A549 (cell line): Measurements from ENCODE around the gene C16orf78. TPM values are rescaled to one million over a fixed set of nuclear protein-coding genes. Genes with fewer than 3 reads are reported as not detected.

ENCODE experiments used
- ATAC-seq, 2 experiments: fragments of 200-7000 bp in 1 of 2; fragments of >200 bp in 1 of 2; cut with Nextera tagmentation in 1 of 2; cut with Tn5 transposase in 1 of 2; 3 replicates each; pipeline versions ENCODE4 v1.8.0 to v1.9.1; 2018 to 2020; ENCODE audit warnings: mild to moderate bottlenecking in 1 of 2, moderate library complexity in 1 of 2
- CTCF ChIA-PET: fragments of 300-600 bp; sonication (Branson Sonifier 250); formaldehyde crosslinking; extraction: SDS; loops from one replicate; lab custom pipeline; 2021; ENCODE audit warnings: antibody characterized with exemption, inconsistent platforms; lab: Yijun Ruan, JAX
- POLR2A ChIA-PET: fragments of 350-600 bp; formaldehyde crosslinking; extraction: SDS; loops from one replicate; lab custom pipeline; 2021; ENCODE audit warnings: antibody characterized with exemption, inconsistent platforms; lab: Yijun Ruan, JAX
- DNase-seq, 2 experiments: peaks; one replicate each; pipeline versions ENCODE4 v3.0.0 to v3.0.0-alpha.2; 2011 to 2016; ENCODE audit warnings: low read depth in 1 of 2, low spot score in 1 of 2
- FAIRE-seq: peaks from 2 replicates; lab custom pipeline; 2011; peaks lifted over from hg19 to GRCh38; lab: Jason Lieb, UNC
- H3K27ac ChIP-seq, 2 experiments: fragments of >200 bp; sonication (Bioruptor Twin); formaldehyde crosslinking; 3 replicates each; pipeline ENCODE4 v1.5.1; 2016 to 2017
- H3K4me1 ChIP-seq: fragments of >200 bp; sonication (Bioruptor Twin); formaldehyde crosslinking; 3 replicates; pipeline ENCODE4 v1.6.1; 2016
- H3K4me2 ChIP-seq: fragments of >200 bp; sonication (Bioruptor Twin); formaldehyde crosslinking; 3 replicates; pipeline ENCODE4 v1.6.1; 2016
- H3K4me3 ChIP-seq: fragments of >200 bp; sonication (Bioruptor Twin); formaldehyde crosslinking; 3 replicates; pipeline ENCODE4 v1.5.1; 2016
- H3K9me3 ChIP-seq: fragments of >200 bp; sonication (Bioruptor Twin); formaldehyde crosslinking; 3 replicates; pipeline ENCODE4 v1.6.1; 2016
- CBX2 ChIP-seq: fragments of 200-600 bp; sonication (generic); IDR thresholded peaks from 2 replicates; pipeline ENCODE4 v1.6.1; 2016; ENCODE audit warnings: low read depth, mild to moderate bottlenecking, borderline replicate concordance
- CHD4 ChIP-seq: fragments of 200-600 bp; sonication (generic); IDR thresholded peaks from 2 replicates; pipeline ENCODE4 v1.6.1; 2016; ENCODE audit warnings: antibody characterized with exemption, mild to moderate bottlenecking, borderline replicate concordance
- ESRRA ChIP-seq: fragments of 150-350 bp; IDR thresholded peaks from 2 replicates; pipeline ENCODE4 v1.6.1; 2014; ENCODE audit warnings: mild to moderate bottlenecking, low read length, borderline replicate concordance
- FOXS1 ChIP-seq: fragments of 250-450 bp; sonication (Bioruptor Pico); IDR thresholded peaks from 2 replicates; pipeline ENCODE4 v1.5.0; 2020; ENCODE audit warnings: mild to moderate bottlenecking, moderate library complexity
- HOXB5 ChIP-seq: fragments of 250-450 bp; sonication (Bioruptor Pico); IDR thresholded peaks from 2 replicates; pipeline ENCODE4 v1.5.0; 2020; ENCODE audit warnings: mild to moderate bottlenecking, moderate library complexity
- JUN ChIP-seq, 2 experiments: fragments of >200 bp; sonication (Bioruptor Twin); formaldehyde crosslinking; IDR thresholded peaks; 2 replicates in 1 of 2; 3 replicates in 1 of 2; pipeline ENCODE4 v1.6.1; 2016 to 2017
- KDM5A ChIP-seq: fragments of 200-600 bp; sonication (generic); IDR thresholded peaks from 2 replicates; pipeline ENCODE4 v1.6.1; 2016; ENCODE audit warnings: antibody characterized with exemption, mild to moderate bottlenecking
- MAFK ChIP-seq: fragments of 450-650 bp; IDR thresholded peaks from 2 replicates; pipeline ENCODE4 v1.6.1; 2014; ENCODE audit not compliant: partially characterized antibody
- NR3C1 ChIP-seq: fragments of >200 bp; sonication (Bioruptor Twin); formaldehyde crosslinking; IDR thresholded peaks from 3 replicates; pipeline ENCODE4 v1.6.1; 2017
- RAD21 ChIP-seq, 2 experiments: fragments of >200 bp in 1 of 2; sonication (Bioruptor Twin) in 1 of 2; formaldehyde crosslinking in 1 of 2; IDR thresholded peaks in 1 of 2; conservative IDR thresholded peaks in 1 of 2; 2 replicates in 1 of 2; 3 replicates in 1 of 2; pipeline ENCODE4 v1.6.1; 2012 to 2018; ENCODE audit warnings: inconsistent platforms in 1 of 2
- RFX5 ChIP-seq: fragments of 450-650 bp; IDR thresholded peaks from 2 replicates; pipeline ENCODE4 v1.7.1; 2014; ENCODE audit warnings: antibody characterized with exemption, mild to moderate bottlenecking, moderate library complexity
- SMC3 ChIP-seq: fragments of >200 bp; sonication (Bioruptor Twin); formaldehyde crosslinking; IDR thresholded peaks from 3 replicates; pipeline ENCODE4 v1.6.1; 2018; ENCODE audit warnings: inconsistent platforms
- SREBF2 ChIP-seq: fragments of 450-650 bp; IDR thresholded peaks from 2 replicates; pipeline ENCODE4 v1.6.1; 2014; ENCODE audit warnings: mild to moderate bottlenecking, moderate library complexity
- TP53 ChIP-seq: fragments of 250-450 bp; sonication (Bioruptor Pico); IDR thresholded peaks from 2 replicates; pipeline ENCODE4 v1.5.0; 2021; ENCODE audit warnings: mild to moderate bottlenecking, moderate library complexity
- ZFP36 ChIP-seq: fragments of 450-650 bp; IDR thresholded peaks from 2 replicates; pipeline ENCODE4 v1.6.1; 2014; ENCODE audit warnings: borderline replicate concordance; ENCODE audit not compliant: partially characterized antibody
- ZNF302 ChIP-seq: fragments of 250-450 bp; sonication (Bioruptor Pico); IDR thresholded peaks from 2 replicates; pipeline ENCODE4 v1.9.0; 2021; ENCODE audit warnings: inconsistent platforms, mild to moderate bottlenecking, moderate library complexity
- WGBS: methylation state at CpG from one replicate; pipeline ENCODE4 v1.1.6; 2017; ENCODE audit errors: missing lambda C conversion rate; 5-methylcytosine and 5-hydroxymethylcytosine counted together
- polyA plus RNA-seq, 4 experiments: library from polyadenylated mRNA; depleted of rRNA in 3 of 4; stranded (reverse); fragments of >200 nt; fragmentation: RNase III in 1 of 4; extraction: RNeasy Plus Mini Kit Qiagen cat#74134 plus additional on column Dnase treatment in 1 of 4; gene quantifications; 2 replicates in 3 of 4; 3 replicates in 1 of 4; pipeline ENCODE4 v1.2.3, GENCODE V29; 2011 to 2017
- TF ChIP-seq, protein P1 (sequence below): fragments of >200 bp; sonication (Bioruptor Twin); formaldehyde crosslinking; IDR thresholded peaks from 3 replicates; pipeline ENCODE4 v1.5.1; 2016
- TF ChIP-seq, protein P2 (sequence below): fragments of >200 bp; sonication (Bioruptor Twin); formaldehyde crosslinking; IDR thresholded peaks from 3 replicates; pipeline ENCODE4 v1.6.1; 2016
- TF ChIP-seq, protein P3 (sequence below): fragments of 150-350 bp; IDR thresholded peaks from 2 replicates; pipeline ENCODE4 v1.6.1; 2014; ENCODE audit warnings: low read depth, mild to moderate bottlenecking, low read length
- TF ChIP-seq, protein P4 (sequence below): IDR thresholded peaks from 2 replicates; pipeline ENCODE4 v1.6.1; 2012
- TF ChIP-seq, protein P5 (sequence below): fragments of 450-650 bp; IDR thresholded peaks from 2 replicates; pipeline ENCODE4 v1.6.1; 2014; ENCODE audit warnings: antibody characterized with exemption

C16orf78 gene
- polyA plus RNA-seq, 2 of the 4 experiments (the other 2 are of a cell fraction) = not detected

DNA sequence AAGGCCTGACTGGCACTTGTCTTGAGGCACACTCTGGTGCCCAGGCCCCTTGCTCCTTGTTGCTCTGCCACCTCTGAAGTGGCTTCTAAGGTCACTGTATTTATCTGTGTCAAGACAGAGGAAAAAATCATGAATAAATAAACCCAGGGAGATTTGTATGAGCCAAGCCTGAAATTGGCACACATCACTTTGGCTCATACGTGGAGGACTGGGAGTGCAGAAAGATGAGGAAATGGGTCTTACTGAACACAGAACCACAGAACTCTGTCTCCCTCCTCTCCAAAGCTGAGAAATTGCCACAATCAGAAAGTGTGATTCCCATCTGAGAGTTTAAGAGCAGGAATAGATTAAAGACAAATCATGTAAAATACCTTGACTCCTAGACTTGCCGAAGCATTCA lies 27.1 kb upstream of the C16orf78 start (continued):
- TF ChIP-seq, protein P1, sequence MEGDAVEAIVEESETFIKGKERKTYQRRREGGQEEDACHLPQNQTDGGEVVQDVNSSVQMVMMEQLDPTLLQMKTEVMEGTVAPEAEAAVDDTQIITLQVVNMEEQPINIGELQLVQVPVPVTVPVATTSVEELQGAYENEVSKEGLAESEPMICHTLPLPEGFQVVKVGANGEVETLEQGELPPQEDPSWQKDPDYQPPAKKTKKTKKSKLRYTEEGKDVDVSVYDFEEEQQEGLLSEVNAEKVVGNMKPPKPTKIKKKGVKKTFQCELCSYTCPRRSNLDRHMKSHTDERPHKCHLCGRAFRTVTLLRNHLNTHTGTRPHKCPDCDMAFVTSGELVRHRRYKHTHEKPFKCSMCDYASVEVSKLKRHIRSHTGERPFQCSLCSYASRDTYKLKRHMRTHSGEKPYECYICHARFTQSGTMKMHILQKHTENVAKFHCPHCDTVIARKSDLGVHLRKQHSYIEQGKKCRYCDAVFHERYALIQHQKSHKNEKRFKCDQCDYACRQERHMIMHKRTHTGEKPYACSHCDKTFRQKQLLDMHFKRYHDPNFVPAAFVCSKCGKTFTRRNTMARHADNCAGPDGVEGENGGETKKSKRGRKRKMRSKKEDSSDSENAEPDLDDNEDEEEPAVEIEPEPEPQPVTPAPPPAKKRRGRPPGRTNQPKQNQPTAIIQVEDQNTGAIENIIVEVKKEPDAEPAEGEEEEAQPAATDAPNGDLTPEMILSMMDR = no peak
- no peak for TF ChIP-seq SMC3
- no peak for TF ChIP-seq ESRRA
- TF ChIP-seq ZNF302 (CRISPR knock-in tag) = no peak
- no peak for TF ChIP-seq ZFP36
- no peak for TF ChIP-seq MAFK
- no peak for TF ChIP-seq FOXS1 (CRISPR knock-in tag)
- TF ChIP-seq, protein P2, sequence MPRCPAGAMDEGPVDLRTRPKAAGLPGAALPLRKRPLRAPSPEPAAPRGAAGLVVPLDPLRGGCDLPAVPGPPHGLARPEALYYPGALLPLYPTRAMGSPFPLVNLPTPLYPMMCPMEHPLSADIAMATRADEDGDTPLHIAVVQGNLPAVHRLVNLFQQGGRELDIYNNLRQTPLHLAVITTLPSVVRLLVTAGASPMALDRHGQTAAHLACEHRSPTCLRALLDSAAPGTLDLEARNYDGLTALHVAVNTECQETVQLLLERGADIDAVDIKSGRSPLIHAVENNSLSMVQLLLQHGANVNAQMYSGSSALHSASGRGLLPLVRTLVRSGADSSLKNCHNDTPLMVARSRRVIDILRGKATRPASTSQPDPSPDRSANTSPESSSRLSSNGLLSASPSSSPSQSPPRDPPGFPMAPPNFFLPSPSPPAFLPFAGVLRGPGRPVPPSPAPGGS = no peak
- no peak for TF ChIP-seq RAD21 (conservative IDR thresholded peaks at IDR 0.05 in 1 of 2, IDR thresholded peaks at IDR 0.05 in 1 of 2)
- no peak for TF ChIP-seq KDM5A

DNA sequence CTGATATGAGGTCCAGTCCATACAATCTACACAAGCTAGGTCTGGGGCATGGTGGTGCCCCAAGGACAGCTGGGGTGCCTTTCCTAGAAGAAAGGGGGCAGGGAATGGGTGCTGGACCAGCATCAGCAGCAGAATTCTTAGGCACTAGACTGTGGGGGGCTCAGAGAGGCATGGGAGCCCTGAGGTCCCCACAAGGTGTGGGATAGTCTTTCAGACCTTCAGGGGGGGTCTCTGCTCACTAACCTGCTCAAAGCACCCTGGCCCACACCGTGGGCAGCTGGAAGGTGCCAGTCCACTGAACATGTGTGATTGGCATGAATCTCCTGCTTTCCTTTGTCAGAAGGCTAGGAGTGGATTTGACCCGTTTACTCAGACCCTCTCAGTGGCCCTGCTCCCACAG lies 26.1 kb upstream of the C16orf78 start:
- ATAC-seq (no peak), DNase-seq (no peak), FAIRE-seq (no peak)
- TF ChIP-seq, protein P1 = no peak
- TF ChIP-seq HOXB5 (CRISPR knock-in tag) = no peak
- TF ChIP-seq SREBF2 = no peak
- TF ChIP-seq SMC3 = no peak
- TF ChIP-seq, protein P3, sequence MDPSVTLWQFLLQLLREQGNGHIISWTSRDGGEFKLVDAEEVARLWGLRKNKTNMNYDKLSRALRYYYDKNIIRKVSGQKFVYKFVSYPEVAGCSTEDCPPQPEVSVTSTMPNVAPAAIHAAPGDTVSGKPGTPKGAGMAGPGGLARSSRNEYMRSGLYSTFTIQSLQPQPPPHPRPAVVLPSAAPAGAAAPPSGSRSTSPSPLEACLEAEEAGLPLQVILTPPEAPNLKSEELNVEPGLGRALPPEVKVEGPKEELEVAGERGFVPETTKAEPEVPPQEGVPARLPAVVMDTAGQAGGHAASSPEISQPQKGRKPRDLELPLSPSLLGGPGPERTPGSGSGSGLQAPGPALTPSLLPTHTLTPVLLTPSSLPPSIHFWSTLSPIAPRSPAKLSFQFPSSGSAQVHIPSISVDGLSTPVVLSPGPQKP = no peak
- TF ChIP-seq TP53 (CRISPR knock-in tag) = no peak
- no peak for TF ChIP-seq CBX2
- TF ChIP-seq CHD4 = no peak
- TF ChIP-seq, protein P4, sequence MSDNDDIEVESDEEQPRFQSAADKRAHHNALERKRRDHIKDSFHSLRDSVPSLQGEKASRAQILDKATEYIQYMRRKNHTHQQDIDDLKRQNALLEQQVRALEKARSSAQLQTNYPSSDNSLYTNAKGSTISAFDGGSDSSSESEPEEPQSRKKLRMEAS = no peak
- no peak for TF ChIP-seq NR3C1
- no peak for TF ChIP-seq RFX5
- TF ChIP-seq JUN (IDR thresholded peaks at IDR 0.05) = no peak
- TF ChIP-seq, protein P5, sequence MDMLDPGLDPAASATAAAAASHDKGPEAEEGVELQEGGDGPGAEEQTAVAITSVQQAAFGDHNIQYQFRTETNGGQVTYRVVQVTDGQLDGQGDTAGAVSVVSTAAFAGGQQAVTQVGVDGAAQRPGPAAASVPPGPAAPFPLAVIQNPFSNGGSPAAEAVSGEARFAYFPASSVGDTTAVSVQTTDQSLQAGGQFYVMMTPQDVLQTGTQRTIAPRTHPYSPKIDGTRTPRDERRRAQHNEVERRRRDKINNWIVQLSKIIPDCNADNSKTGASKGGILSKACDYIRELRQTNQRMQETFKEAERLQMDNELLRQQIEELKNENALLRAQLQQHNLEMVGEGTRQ = no peak
- no peak overlapping the region for H3K4me3 ChIP-seq
- no peaks in the 10 kb centered on the region for H3K4me1 ChIP-seq
- no CpG with 5 or more reads among the region's 2 CpGs for WGBS
- H3K27ac ChIP-seq = no peak overlapping the region
- no peak overlapping the region for H3K4me2 ChIP-seq
- no peaks in the 10 kb centered on the region for H3K9me3 ChIP-seq
- CTCF ChIA-PET = interaction anchor here (1.1 to 3.1 kb wide), 4 partner anchors 11 to 662 kb away, joined by 3 to 10 read pairs (median 4); no protein-coding TSS in a partner anchor
- POLR2A ChIA-PET = no interaction called here
